GM04504 (cell line): Measurements from ENCODE around the gene TMEM63B.
A peak's percentile ranks its signal among the peaks of the same experiment; 100 is the strongest.
"Not testable (repeated sequence)": the region's sequence is repeated elsewhere in the genome, so short reads cannot be mapped to it uniquely, and the experiment has no call there.

Source experiments
- DNase-seq: peaks from one replicate; pipeline ENCODE4 v3.0.0-alpha.2; 2012; ENCODE audit warnings: low read depth

Gene TMEM63B

GRCh38 chr6:44127186-44128019 lies at the start of gene TMEM63B, which contains the start of gene MRPL14:
TMEM63B (plus strand) TSS chr6:44127554; CDS start chr6:44134585, 7,031 bp downstream.
MRPL14 (minus strand) TSS chr6:44127452; CDS start chr6:44116611, 10,841 bp downstream.
- DNase-seq: peak; percentile 79

- DNase-seq: no peak
Measured at GRCh38 chr6:44078219-44078826, 49.0 kb upstream of the TMEM63B start.

- DNase-seq: no peak
Measured at GRCh38 chr6:44078827-44079671, 48.3 kb upstream of the TMEM63B start.

- no peak for DNase-seq
Measured at GRCh38 chr6:44079672-44080071, 47.7 kb upstream of the TMEM63B start.

GRCh38 chr6:44080561-44081521 lies 46.5 kb upstream of the TMEM63B start:
- no peak for DNase-seq

GRCh38 chr6:44081753-44082152 lies 45.6 kb upstream of the TMEM63B start:
- DNase-seq: no peak

GRCh38 chr6:44082872-44083321 lies 44.5 kb upstream of the TMEM63B start:
- DNase-seq: no peak

GRCh38 chr6:44084231-44085014 lies 42.9 kb upstream of the TMEM63B start:
- DNase-seq: no peak

- no peak for DNase-seq
Measured at GRCh38 chr6:44085219-44085618, 42.1 kb upstream of the TMEM63B start.

GRCh38 chr6:44086931-44087574 lies 40.3 kb upstream of the TMEM63B start:
- no peak for DNase-seq

- DNase-seq: no peak
Measured at GRCh38 chr6:44087623-44088022, 39.7 kb upstream of the TMEM63B start.

GRCh38 chr6:44088827-44089590 lies 38.3 kb upstream of the TMEM63B start:
- no peak for DNase-seq

GRCh38 chr6:44090465-44090864 lies 36.9 kb upstream of the TMEM63B start:
- no peak for DNase-seq

GRCh38 chr6:44091356-44091755 lies 36.0 kb upstream of the TMEM63B start:
- DNase-seq: not testable (repeated sequence)

- DNase-seq: no peak
Measured at GRCh38 chr6:44091981-44092884, 35.1 kb upstream of the TMEM63B start.

- DNase-seq: no peak
Measured at GRCh38 chr6:44093066-44093465, 34.3 kb upstream of the TMEM63B start.

GRCh38 chr6:44093750-44094402 lies 33.5 kb upstream of the TMEM63B start:
- no peak for DNase-seq
